Parathyroid adenoma (tissue), 2 donors: Measurements from ENCODE around the gene TKT.
"Not testable (repeated sequence)": the region's sequence is repeated elsewhere in the genome, so short reads cannot be mapped to it uniquely, and the experiment has no call there.

ENCODE experiments used
- H2AFZ ChIP-seq: fragments of 300-600 bp; sonication (generic); one replicate; pipeline ENCODE4 v1.7.0; 2017; ENCODE audit warnings: antibody characterized with exemption, mild to moderate bottlenecking
- H3K27ac ChIP-seq: fragments of 300-600 bp; sonication (generic); one replicate; pipeline ENCODE4 v1.7.0; 2017
- H3K27me3 ChIP-seq: fragments of 300-600 bp; sonication (generic); one replicate; pipeline ENCODE4 v1.7.0; 2017; ENCODE audit warnings: low read length; ENCODE audit not compliant: control insufficient read depth, insufficient read depth
- H3K36me3 ChIP-seq: fragments of 300-600 bp; sonication (generic); one replicate; pipeline ENCODE4 v1.7.0; 2017; ENCODE audit warnings: low read length; ENCODE audit not compliant: control insufficient read depth, insufficient read depth
- H3K4me1 ChIP-seq: fragments of 300-600 bp; sonication (generic); one replicate; pipeline ENCODE4 v1.7.0; 2017; ENCODE audit warnings: control low read depth
- H3K4me2 ChIP-seq: fragments of 300-600 bp; sonication (generic); one replicate; pipeline ENCODE4 v1.7.0; 2017; ENCODE audit warnings: low read length
- H3K4me3 ChIP-seq: fragments of 300-600 bp; sonication (generic); one replicate; pipeline ENCODE4 v1.7.0; 2017; ENCODE audit warnings: low read depth, low read length
- H3K79me2 ChIP-seq: fragments of 300-600 bp; sonication (generic); one replicate; pipeline ENCODE4 v1.7.0; 2017; ENCODE audit warnings: control low read depth
- H3K9ac ChIP-seq: fragments of 300-600 bp; sonication (generic); one replicate; pipeline ENCODE4 v1.7.0; 2017; ENCODE audit warnings: mild to moderate bottlenecking
- H3K9me3 ChIP-seq: fragments of 300-600 bp; sonication (generic); one replicate; pipeline ENCODE4 v1.7.0; 2017; ENCODE audit warnings: low read length; ENCODE audit not compliant: control insufficient read depth
- CTCF ChIP-seq: fragments of 300-600 bp; sonication (generic); IDR thresholded peaks from one replicate; pipeline ENCODE4 v1.7.0; 2017; ENCODE audit warnings: antibody characterized with exemption, mild to moderate bottlenecking
- donor health status: primary hyperparathyroidism.

Gene TKT

GRCh38 chr3:53253707-53254508 is 1.9 kb downstream of the TKT start:
- Histone ChIP-seq H3K4me2 (peak overlapping the region; percentile 99), H3K4me3 (peak overlapping the region; percentile 75), H3K36me3 (no peaks in the 10 kb centered on the region), H3K27me3 (no peaks in the 10 kb centered on the region), H2AFZ (no peak overlapping the region), H3K79me2 (peaks cover 47% of the 10 kb centered on the region), H3K9ac (no peak overlapping the region), H3K4me1 (peaks cover 14% of the 10 kb centered on the region), H3K27ac (no peak overlapping the region), H3K9me3 (no peaks in the 10 kb centered on the region)
- TF ChIP-seq CTCF: no peak

- H3K27me3 ChIP-seq, H3K4me3 ChIP-seq, H3K9me3 ChIP-seq, H3K9ac ChIP-seq, H3K27ac ChIP-seq, H2AFZ ChIP-seq, H3K4me2 ChIP-seq, H3K36me3 ChIP-seq: not testable (repeated sequence)
- Histone ChIP-seq H3K79me2 (peaks cover 54% of the 10 kb centered on the region), H3K4me1 (peaks cover 14% of the 10 kb centered on the region)
These were observed 2.9 kb downstream of the TKT start for GRCh38 chr3:53252947-53253322.

GRCh38 chr3:53252096-53252946 is 3.5 kb downstream of the TKT start:
- Histone ChIP-seq H2AFZ (no peak overlapping the region), H3K9ac (no peak overlapping the region), H3K79me2 (peaks cover 58% of the 10 kb centered on the region), H3K4me3 (no peak overlapping the region), H3K36me3 (no peaks in the 10 kb centered on the region), H3K27me3 (no peaks in the 10 kb centered on the region), H3K27ac (no peak overlapping the region), H3K4me1 (peaks cover 14% of the 10 kb centered on the region), H3K4me2 (peak overlapping the region; percentile 21), H3K9me3 (no peaks in the 10 kb centered on the region)
- no peak for TF ChIP-seq CTCF

- no peak for TF ChIP-seq CTCF
- no peaks in the 10 kb centered on the region for H3K36me3 ChIP-seq
- peaks cover 12% of the 10 kb centered on the region for H3K4me1 ChIP-seq
- H2AFZ ChIP-seq: no peak overlapping the region
- H3K79me2 ChIP-seq: peaks cover 63% of the 10 kb centered on the region
- no peak overlapping the region for H3K27ac ChIP-seq
- no peaks in the 10 kb centered on the region for H3K9me3 ChIP-seq
- no peaks in the 10 kb centered on the region for H3K27me3 ChIP-seq
- no peak overlapping the region for H3K4me2 ChIP-seq
- H3K9ac ChIP-seq: no peak overlapping the region
- H3K4me3 ChIP-seq: no peak overlapping the region
These were observed 4.8 kb downstream of the TKT start for GRCh38 chr3:53250881-53251605.

GRCh38 chr3:53250453-53250852 is 5.4 kb downstream of the TKT start:
- peaks cover 64% of the 10 kb centered on the region for H3K79me2 ChIP-seq
- H3K9ac ChIP-seq: no peak overlapping the region
- H3K27ac ChIP-seq: no peak overlapping the region
- no peak overlapping the region for H2AFZ ChIP-seq
- no peak for TF ChIP-seq CTCF
- no peaks in the 10 kb centered on the region for H3K9me3 ChIP-seq
- H3K27me3 ChIP-seq: no peaks in the 10 kb centered on the region
- no peak overlapping the region for H3K4me3 ChIP-seq
- H3K4me1 ChIP-seq: peaks cover 12% of the 10 kb centered on the region
- H3K36me3 ChIP-seq: no peaks in the 10 kb centered on the region
- no peak overlapping the region for H3K4me2 ChIP-seq
